ENCODE data around the gene TUBA8. TPM values are rescaled to one million over a fixed set of nuclear protein-coding genes. Genes with fewer than 3 reads are reported as not detected.

Gene TUBA8
- total RNA-seq, 1 experiment from 2014 or later, result 2.6 TPM

DNA sequence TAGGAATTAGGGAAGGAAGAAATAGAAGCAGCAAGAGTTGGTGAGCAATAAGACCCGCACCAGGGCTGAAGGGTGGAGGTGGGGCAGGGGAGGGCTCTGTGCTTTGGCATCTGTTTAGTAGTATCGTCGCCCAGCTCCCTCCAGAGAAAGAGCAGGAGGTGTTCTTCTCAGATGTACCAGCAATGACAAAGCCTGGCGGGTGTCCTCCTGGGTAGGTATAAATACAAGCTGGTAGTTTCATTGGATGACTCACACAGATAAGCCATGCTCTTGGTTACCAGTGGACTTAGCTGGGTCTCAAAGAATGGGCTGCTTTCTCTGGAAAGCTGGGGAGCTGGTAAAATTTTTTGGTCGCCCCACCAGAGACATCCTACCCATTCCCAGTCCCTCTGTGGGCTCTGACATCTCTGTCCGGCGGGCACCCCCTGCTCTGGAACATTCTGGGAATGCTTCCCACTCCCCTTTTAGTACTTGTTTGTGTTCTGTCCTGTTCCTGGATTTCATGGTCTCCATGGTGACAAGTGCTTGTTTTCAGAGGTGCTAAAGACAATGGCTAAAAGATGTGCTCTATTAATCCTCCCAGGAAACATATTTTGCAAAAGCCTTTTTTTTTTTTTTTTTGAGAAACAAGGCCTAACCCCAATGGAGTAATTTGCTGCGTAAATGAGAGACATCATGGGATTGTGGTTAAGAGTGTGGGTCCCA, 15.4 kb upstream of the TUBA8 start:
- H3K9me3 Mint-ChIP-seq (ENCODE audit: low read depth, unreplicated experiment), result no peaks in the 10 kb centered on the region
- H3K27ac Mint-ChIP-seq (ENCODE audit: unreplicated experiment), result no peak overlapping the region
- peaks cover 16% of the 10 kb centered on the region for H3K4me1 Mint-ChIP-seq (ENCODE audit: low read depth, unreplicated experiment)
- CTCF ChIA-PET, result interaction anchor here (0.6 kb wide), 2 partner anchors 25 to 55 kb away, joined by 3 to 6 read pairs; partner anchors contain the start of gene USP18
- intact Hi-C loops (cut with micrococcal nuclease; ENCODE audit: unreplicated experiment), result no loop called here
- no peak for TF ChIP-seq CTCF (IDR thresholded peaks at IDR 0.05; ENCODE audit: unreplicated experiment)
- DNase-seq, result no peak
- no peak overlapping the region for H3K4me3 Mint-ChIP-seq (ENCODE audit: low read depth, unreplicated experiment)
- BruUV-seq (replicated peaks), result no TSS peak
- no peaks in the 10 kb centered on the region for H3K27me3 Mint-ChIP-seq (ENCODE audit: unreplicated experiment)
- H3K36me3 Mint-ChIP-seq (ENCODE audit: insufficient read depth, unreplicated experiment), result peaks cover 17% of the 10 kb centered on the region

DNA sequence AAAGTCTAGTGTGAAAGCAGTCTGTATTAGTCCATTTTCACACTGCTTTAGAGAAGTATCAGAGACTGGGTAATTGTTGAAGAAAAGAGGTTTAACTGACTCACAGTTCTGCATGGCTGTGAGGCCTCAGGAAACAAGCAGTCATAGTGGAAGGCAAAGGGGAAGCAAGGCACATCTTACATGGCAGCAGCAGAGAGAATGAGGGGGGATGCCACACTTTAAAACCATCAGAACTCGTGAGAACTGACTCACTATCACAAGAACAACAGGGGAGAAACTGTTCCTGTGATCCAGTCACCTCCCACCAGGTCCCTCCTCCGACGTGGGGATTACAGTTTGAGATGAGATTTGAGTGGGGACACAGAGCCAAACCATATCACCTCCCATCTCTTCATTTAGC, 13.8 kb upstream of the TUBA8 start:
- no peaks in the 10 kb centered on the region for H3K9me3 Mint-ChIP-seq (ENCODE audit: low read depth, unreplicated experiment)
- peaks cover 14% of the 10 kb centered on the region for H3K4me1 Mint-ChIP-seq (ENCODE audit: low read depth, unreplicated experiment)
- H3K4me3 Mint-ChIP-seq (ENCODE audit: low read depth, unreplicated experiment), result no peak overlapping the region
- no peak for DNase-seq
- no peak overlapping the region for H3K27ac Mint-ChIP-seq (ENCODE audit: unreplicated experiment)
- H3K36me3 Mint-ChIP-seq (ENCODE audit: insufficient read depth, unreplicated experiment), result peaks cover 15% of the 10 kb centered on the region
- CTCF ChIA-PET, result no interaction called here
- H3K27me3 Mint-ChIP-seq (ENCODE audit: unreplicated experiment), result no peaks in the 10 kb centered on the region
- no TSS peak for BruUV-seq (replicated peaks)
- intact Hi-C loops (cut with micrococcal nuclease; ENCODE audit: unreplicated experiment), result no loop called here
- no peak for TF ChIP-seq CTCF (IDR thresholded peaks at IDR 0.05; ENCODE audit: unreplicated experiment)

- CTCF ChIA-PET, result interaction anchor here (0.5 kb wide), 1 partner anchor 407 kb away, joined by 6 read pairs; no protein-coding TSS in a partner anchor
- no peak for DNase-seq
These were observed 9.8 kb upstream of the TUBA8 start for GRCh38 chr22:18100781-18101180.

DNA sequence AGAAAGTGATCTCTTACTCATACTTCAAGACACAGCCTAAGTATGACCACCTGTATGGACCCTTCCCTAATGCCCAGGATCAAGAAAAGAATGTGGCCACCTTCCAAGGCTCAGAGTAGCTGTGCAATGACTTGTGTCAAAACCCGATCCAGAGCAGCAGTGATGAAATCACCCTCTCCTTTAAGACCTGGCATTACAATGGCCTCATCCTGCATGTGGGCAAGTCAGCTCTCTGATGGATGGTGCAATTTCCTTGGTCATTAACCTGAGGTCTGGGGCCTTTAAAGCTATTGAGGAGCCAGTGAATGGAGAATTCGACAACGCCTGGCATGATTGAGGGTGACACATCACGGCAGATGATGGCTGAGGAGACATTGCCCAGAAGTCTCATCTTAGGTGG, 9.1 kb upstream of the TUBA8 start:
- no peak for TF ChIP-seq CTCF (IDR thresholded peaks at IDR 0.05; ENCODE audit: unreplicated experiment)
- Mint-ChIP-seq H3K27ac (ENCODE audit: unreplicated experiment) (no peak overlapping the region), H3K9me3 (ENCODE audit: low read depth, unreplicated experiment) (peaks cover 3% of the 10 kb centered on the region), H3K36me3 (ENCODE audit: insufficient read depth, unreplicated experiment) (peaks cover 6% of the 10 kb centered on the region), H3K27me3 (ENCODE audit: unreplicated experiment) (no peaks in the 10 kb centered on the region), H3K4me1 (ENCODE audit: low read depth, unreplicated experiment) (no peaks in the 10 kb centered on the region), H3K4me3 (ENCODE audit: low read depth, unreplicated experiment) (no peak overlapping the region)
- CTCF ChIA-PET, result interaction anchor here (0.5 kb wide), 1 partner anchor 408 kb away, joined by 6 read pairs; no protein-coding TSS in a partner anchor
- no TSS peak for BruUV-seq (replicated peaks)
- no peak for DNase-seq
- intact Hi-C loops (cut with micrococcal nuclease; ENCODE audit: unreplicated experiment), result no loop called here

More at GRCh38 chr22:18100781-18101180, 9.8 kb upstream of the TUBA8 start:
- H3K4me1 Mint-ChIP-seq (ENCODE audit: low read depth, unreplicated experiment), result no peaks in the 10 kb centered on the region
- H3K27me3 Mint-ChIP-seq (ENCODE audit: unreplicated experiment), result no peaks in the 10 kb centered on the region
- H3K9me3 Mint-ChIP-seq (ENCODE audit: low read depth, unreplicated experiment), result peaks cover under 1% of the 10 kb centered on the region
- H3K4me3 Mint-ChIP-seq (ENCODE audit: low read depth, unreplicated experiment), result no peak overlapping the region
- TF ChIP-seq CTCF (IDR thresholded peaks at IDR 0.05; ENCODE audit: unreplicated experiment), result no peak
- no TSS peak for BruUV-seq (replicated peaks)
- H3K36me3 Mint-ChIP-seq (ENCODE audit: insufficient read depth, unreplicated experiment), result peaks cover 10% of the 10 kb centered on the region
- H3K27ac Mint-ChIP-seq (ENCODE audit: unreplicated experiment), result no peak overlapping the region
- intact Hi-C loops (cut with micrococcal nuclease; ENCODE audit: unreplicated experiment), result no loop called here

All from Calu3 (cell line).